CD4-positive, alpha-beta T cell treated with Interleukin-12 subunit alpha and Interleukin-12 subunit beta, for 1 hour (primary cell): ENCODE measurements around the gene KLF15.

ENCODE experiments used
- DNase-seq: peaks from one replicate; pipeline ENCODE4 v3.0.0-alpha.2; 2020

The KLF15 gene

DNA sequence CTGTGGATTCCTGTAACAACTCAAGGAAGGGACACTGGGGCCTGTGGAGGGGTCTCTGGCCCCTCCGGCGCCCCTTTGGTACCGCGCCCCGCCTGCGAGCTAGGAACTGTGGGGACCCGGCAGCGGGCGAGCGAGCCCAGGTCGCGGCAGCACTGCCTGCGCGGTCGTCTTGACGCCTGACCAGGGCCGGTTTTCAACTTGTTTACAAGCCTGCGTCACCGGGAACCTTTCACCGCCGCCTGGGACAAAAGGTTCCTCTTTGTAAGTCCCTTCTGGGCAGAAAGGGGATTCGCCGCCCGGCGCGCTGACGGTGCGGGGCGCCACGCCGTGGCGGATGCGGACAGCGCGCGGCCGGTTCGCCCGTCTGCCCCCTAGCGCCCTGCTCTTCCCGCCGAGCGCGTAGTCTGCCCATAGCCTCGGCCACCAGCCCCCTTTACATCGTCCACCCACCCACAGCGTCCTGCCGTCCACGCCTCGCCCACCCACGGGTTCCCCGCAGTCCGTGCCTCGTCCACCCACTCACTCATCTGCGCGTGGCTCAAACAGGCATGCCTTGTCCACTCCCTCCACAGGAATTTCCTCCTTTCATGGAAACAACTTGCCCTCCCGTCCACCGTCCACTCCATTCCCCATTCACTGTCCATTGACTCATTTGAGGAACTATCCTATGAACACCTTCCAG, 32.0 kb upstream of the KLF15 start:
- peak; percentile 30 for DNase-seq

DNA sequence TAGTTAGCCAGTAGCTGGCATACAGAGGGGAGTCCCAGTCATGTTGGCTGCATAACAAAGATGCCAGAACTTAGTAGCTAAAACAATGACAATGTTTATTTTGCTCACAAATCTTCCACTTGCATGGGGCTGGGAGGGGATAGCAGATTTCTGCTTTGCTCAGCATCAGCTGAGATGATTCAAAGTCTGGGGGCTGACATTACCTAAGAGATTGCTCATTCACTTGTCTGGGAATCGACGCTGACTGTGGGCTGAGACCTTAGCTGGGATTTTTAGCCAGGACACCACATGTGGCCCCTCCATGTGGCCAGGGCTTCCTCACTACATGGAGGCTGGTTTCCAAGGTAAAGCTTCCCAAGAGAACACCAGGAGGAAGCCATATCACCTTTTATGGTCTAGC, 24.8 kb upstream of the KLF15 start:
- no peak for DNase-seq

DNA sequence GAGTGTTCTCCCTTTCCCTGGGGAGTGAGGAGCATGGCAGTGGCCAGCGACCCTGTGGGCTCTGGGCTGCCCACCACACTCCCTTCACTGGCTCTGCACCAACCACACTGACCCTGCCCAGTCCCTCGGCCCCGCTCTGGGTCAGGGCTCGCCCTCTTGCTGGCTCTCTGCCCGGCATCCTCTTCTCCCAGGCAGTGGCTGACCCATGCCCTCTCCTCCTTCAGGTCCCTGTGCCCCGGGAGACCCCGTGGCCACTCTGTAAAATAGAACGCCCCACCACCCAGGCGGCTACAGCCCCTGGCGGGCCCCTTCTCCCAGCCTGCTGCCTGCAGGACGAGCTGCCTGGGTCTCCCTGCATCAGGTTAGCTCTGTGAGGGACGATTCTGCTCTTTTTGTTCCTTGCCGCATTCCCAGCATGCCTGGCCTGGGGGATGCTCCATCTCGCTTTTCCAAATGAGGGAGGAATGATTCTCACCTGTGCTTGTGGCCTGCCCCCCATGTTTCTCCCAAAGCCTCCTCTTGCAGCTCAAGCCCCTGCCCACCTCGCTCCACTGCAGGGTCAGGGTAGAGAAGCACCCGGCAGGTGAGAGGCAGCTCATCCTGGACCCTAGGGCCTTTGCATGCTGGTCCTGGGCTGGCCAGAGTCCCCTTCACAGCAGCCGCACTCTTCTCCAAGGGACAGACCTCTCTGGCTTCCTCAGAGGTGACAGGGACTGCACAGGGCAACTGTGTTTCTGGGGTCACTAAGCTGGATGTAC, 23.0 kb upstream of the KLF15 start:
- no peak for DNase-seq

DNA sequence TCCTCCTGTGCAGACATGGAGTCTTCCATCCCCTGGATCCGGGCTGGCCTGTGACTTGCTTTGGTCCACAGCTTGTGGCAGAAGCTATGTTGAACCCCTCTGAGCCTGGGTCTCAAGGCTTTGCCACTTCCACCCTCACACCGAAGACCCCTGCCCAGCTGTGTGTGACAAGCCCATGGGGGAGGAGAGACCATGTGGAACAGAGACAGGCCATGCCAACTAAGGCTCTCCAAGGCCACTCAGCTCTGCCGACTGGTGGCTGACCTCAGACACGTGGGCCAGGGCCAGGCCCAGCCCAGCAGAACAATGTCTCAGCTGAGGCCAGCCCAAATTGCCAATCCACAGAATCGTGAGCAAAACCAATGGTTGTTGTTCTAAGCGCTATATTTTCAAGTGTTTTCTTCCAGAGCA, 21.1 kb upstream of the KLF15 start:
- no peak for DNase-seq

DNA sequence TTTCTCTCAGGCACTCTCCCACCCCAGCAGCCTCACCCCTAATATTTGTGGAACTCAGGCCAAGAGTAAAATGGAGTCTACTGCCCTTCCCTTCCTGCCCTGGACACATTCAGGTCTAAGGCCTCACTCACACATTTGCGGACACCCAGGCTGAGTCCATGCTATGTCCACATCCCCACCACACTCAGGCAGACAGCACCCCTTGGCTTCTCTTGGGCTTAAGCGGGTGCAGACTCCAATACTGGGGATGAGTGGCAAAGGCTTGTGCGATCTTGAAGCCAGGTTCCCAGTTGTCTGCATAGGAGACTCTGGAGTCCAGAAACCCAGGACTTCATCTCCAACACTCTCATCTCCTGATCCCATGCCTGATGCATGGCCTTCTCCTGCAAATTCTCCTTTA, 20.0 kb upstream of the KLF15 start:
- DNase-seq, result no peak

DNA sequence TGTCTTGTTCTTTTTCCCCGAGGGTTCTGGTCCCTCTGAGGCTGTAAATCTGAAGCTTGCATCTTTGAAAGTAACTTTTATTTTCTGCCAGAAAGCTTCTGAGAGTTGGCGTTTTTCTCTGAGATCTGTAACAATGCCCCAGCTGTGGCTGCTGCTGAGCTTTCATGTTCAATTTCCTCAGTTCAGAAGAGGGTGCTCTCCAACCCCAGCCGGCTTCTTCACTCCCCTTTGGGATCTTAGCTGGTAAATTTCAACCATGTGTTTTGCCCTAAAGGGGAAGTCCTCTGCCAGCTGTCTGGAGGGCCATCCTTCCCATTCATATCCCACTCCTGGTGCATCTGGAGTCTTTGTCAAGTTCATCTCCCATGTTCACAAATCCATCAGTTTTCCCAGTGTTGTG, 19.2 kb upstream of the KLF15 start:
- DNase-seq, result no peak

DNA sequence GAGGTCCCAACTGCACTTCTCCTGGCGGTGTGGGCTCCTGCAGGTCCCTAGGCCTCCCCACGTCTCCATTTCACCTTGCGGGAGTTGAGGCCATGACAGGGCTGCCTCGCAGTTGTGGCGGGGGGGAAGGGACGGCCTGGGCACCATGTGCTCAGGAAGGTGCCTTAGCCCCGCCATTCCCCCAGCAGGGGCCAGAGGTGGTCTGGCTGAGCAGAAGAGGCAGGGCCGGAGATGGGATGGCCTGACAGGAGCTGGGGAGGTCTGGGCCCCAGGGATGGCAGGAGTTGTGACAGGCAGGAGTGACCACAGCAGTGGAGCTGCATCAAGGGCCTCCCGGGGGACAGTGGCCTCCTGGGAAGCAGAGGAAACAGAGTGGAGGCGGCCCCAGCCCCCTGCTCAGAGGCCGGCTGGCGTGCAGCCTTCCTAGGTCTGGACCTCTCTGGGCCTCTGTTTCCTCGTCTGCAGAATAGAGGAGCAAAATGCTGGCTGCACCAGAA, 18.7 kb upstream of the KLF15 start:
- DNase-seq, result no peak

DNA sequence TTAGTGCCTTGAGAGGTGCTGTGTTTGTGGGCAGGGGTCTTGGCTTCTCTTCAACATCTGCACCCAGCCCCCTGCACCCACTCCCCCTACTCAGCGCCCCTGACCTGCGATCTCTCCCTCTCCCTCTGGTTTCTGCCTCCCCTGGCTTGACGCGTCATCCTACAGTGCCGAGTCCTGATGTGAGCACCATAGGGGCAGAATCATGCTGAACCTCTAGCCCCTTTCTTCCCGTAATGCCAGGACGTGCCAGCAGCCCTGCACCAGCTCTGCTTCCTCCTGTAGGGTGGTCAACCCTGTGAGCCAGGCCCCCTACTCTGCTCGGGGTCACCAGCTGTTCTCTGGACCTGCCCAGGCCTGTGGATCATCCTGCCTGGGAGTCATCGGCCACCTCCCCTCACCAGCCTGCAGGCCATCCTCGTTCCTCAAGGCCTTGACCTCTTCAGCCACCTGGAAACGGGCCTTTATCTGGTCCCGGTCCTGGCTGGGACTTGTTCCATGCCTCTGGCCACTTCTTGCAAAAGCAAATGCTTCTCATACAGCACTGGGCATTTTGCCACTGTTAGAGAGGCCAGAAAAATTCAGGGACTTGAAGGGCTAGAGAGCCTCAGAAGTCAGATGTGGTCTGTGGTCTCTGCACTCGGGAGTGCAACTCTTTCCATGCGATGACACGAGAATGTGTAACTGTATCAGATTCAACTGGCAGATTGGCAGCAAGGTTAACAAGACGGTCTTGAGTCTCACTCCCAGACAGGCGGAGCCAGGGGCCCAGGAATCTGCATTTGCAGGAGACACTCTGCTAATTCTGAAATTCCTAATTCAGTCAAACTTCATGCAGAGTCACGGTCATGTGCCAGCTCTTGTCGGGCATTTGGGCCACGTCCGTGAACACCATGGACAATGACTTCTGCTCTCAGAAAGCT, 16.7 kb upstream of the KLF15 start:
- no peak for DNase-seq

DNA sequence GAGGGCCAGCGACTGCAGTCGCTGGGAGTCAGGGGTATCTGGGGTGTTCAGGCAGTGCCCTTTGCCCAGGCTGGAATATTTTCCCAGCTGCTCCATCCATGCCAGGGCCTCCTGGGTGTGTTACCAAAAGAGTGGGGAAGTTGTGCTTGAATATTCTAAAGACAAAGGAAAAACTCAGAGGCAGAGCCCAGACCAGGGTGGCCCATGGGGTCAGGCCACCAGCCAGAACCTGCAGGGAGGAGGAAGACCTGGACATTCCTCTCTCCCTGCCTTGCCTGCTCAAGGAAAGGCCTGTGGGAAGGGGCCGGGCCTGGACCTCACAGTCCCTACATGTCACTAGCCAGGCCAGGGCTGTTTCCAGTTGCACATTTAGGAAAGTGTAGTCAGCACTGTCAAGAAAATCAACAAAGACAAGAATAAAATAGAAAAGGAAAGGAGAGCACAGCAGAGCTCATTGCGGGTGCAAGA, 16.0 kb upstream of the KLF15 start:
- no peak for DNase-seq

DNA sequence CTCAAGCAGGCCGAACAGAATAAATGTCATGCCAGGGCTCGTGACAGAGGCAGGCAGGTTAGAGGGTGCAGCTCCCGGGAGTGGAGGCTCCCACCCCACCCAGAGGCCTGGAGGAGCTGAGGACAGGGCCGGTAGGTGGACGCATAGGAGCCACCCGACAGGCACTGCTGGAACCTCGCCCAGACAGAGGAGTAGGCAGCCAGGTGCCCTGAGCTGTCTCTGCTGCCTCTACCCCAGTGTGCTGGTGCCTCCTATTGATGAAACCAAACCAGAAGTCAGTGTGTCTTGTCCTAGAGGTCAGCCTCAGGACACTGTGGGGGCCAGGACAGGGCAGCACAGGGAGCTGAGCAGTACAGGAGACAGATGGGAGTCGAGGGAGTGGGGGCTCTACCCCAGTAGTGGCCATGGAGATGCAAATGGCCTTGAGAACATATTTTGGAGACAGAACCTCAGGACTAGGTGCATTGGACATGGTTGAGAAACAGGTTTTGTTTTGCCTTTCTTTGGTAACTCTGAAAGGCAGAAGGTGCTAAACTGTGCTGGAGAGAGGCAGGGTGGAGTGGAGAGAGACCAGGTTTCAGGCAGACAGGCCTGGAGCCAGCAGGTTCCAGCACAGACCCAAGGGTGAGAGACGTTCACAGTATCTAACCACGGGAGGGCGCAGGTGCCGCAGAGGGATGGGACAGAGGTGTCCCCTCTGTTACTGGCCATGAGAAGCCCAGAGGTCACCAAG, 15.4 kb upstream of the KLF15 start:
- no peak for DNase-seq

DNA sequence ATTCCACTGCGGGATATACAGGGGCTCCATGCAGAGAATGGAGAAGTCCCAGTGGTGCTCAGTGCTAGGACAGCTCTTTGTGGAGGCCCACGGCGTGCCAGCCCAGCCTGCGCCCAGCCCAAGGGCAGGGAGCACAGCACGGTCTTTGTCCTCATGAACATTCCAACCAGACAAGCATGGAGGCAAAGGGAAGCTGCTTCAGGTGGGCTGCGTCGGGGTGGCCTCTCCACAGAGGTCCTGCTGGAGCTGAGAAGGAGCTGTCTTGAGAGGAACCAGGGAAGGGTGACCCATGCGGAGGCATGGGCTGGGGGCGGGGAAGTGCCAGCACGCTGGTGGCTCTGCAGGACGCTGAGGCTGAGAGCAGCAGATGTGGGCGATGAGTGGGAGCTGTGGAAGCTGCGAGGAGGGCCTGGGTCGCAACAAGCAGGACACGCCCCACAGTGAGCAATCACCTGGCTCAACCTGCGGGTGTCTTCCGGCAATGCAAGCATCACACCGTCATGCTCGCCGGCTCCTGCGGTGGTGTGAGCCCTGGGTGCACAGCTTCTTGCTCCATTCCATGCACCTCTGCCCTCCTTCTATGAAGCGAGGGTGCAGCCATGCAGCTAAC, 14.0 kb upstream of the KLF15 start:
- DNase-seq, result no peak

DNA sequence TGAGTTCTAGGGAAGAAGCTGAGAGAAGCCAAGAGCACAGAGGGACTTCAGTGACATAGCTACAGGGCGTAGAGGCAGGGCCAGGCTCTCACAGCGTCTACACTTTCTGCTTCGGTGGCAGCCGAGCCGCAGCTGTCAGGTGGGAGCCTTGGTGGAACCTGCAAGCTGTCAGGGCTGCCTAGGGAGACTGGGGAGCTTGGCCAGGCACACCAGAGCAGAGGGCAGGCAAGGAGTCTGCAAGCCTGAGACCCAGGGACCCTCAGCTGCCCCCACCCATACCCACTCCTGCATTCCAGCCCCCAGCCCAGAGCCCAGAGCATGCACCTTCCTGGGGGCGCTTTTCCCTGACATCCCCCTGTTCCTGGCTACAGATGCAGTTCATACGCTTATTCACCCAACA, 13.4 kb upstream of the KLF15 start:
- no peak for DNase-seq

DNA sequence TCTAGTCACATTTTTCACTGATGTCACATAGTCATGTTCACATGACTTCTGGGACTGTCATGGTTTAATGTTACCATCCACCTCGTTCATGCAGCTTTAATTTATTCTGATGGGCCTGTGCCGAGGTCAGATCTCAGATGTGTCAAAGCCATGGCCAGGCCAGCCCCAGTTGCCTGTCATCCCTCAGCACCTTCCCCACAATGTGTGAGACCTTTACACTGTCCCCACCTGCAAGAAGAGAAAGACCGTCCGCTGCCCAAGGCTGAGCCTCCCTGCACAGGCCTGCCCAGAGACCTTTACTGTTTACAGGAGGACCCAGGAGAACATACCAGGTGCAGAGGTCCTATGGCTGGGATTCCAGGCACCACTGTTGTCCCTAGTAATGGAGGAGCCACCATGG, 12.8 kb upstream of the KLF15 start:
- DNase-seq, result no peak

DNA sequence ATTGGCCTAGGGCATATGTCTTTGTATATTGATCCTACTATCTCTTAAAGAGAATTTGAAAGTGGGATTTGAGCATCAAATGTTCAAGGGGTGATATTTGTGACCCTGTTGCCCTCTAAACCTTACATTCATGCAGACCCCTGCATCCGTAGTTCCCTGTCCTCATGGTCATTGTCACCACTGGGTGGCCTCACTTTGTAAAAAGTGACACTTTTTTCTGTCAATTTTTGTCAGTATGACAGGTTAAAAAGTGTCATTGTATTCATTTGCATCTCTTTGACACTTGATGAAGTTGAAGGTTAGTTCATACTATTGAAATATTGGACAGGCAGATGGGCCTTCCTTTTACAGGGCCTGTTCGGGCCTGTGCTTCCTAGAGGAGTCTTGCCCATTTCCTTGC, 12.3 kb upstream of the KLF15 start:
- no peak for DNase-seq

DNA sequence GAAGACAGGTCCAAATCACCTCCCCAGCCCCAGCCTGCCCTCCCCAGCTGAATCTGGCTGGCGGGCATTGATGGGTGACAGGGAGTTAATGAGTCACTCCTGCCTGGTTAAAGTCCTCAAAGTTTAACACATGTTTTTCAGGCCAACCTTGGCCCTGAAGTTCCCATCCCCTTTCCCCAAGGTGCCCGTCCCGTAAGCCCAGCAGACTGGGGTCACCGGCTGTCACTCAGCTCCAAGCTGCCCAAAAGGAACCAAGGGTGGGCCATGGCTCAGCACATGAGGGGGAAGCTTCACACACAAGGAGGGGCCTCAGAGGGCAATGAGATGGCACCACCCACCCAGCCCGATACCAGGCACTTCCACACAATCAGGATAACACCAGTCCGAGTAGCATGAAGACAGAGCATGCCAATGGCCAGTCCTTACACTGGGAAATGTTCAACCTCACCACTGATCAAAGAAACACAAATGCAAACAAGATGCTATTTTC, 10.2 kb upstream of the KLF15 start:
- DNase-seq, result no peak

DNA sequence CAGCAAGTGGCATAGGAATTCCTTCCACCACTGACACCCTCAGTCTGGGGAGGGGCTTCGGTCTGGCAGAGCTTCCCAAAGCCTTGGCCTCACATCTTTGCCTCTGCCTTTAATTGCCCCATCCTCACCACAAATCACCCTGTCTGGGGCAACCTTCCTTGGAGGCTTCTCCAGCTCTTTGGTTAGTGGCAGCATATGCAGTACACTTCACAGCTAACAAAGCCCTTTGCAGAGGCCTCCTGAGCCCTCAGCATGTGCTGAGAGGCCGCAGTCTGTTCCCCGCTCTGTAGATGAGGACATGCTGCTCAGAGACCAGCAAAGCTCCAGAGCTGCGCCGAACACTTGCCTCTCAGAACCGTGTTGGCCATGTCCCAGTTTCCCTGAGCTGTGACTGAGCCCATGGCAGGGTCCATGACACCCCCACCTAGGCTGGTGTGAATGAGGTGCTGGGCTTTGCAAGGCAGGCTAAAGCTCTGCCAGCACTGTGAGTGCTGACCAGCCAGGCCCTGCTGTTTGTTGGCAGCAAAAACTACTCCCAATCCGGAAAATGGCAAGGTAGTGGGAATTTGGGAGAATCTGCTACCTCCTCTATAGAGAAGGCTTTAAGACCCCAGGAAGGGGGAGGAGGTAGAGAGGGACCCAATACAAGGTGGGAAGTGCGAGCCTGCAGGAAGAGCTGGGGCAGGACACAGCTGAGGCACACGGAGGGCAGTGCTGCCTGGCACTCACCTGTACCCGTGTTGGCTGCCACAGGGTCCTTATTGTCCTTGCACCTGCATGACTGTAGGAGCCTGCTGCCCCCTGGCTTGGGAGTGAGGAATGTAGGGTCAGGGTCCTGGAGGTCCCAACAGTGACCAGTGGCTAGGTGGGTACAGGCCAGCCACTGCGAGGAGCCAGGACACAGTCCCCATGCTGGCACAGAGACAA, 8.4 kb upstream of the KLF15 start:
- no peak for DNase-seq

DNA sequence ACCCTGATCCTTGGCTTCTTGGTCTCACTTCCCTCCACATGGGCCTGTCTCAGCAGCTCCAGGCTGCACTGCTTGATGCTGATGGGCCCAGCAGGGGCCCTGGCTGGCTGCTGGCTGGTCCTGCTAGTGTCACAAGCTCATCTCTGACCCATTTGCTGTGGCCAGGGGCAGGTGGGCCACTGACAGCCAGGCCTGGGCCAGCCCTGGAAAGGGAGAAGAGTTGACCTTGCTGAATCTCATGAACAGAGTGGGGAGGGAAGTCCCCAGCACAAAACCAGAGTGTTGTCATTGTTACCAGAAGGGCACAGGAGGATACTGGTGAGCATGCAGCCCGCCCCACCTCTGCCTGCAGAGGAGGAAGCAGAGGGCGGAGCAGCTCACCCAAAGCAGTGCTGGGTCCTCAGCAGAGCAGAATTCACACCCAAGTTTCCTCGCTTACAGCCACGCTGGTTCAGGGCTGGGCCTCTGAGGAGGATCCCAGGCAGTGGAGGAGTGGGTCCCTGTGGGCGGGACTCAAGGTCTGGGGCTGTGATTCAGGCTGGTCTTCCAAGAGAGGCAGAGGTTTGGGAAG, 7.6 kb upstream of the KLF15 start:
- no peak for DNase-seq

DNA sequence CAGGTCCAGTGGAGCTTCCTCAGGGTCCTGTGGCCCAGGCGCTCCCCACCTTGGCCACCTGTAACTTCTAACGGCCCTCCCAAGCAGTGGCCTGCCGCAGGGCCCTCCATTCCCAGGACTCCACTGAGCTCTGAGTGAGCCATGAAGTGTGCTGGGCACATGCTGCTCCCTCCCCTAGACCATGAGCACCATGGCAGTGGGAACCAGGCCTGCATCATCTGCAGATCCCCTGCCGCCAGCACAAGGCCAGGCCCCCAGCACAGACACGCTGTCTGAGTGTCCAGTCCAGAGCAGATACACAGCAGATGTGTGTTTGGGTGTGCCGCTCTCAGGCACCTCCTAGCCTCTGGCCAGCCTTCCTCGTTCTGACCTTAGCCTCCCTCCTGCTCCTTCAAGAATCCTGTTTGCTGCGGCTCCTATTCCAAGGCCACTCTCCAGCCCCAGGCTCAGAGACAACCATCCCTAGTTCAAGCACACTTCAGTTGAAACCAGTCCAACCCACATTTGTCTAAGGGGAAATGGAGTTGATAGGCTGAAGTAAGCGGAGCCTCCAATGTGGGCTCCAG, 7.0 kb upstream of the KLF15 start:
- no peak for DNase-seq

DNA sequence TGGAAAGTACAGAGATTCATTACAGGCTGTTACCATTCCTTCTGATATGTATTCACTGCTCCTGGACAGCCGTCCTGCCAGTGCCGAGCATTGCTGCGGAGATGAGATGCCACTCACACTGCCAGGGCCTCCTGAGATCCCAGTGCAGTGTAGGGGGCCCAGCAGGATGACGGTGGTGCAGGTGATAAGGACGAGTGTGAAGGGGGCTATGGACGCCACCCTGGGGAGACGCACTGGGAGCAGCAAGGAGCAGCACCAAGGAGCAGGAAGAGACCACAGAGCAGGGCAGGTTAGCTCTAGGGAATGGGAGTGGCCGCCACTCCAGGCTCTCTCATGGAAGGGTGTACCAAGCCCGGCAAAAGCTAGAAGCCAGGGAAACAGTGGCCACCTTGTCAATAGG, 4.0 kb upstream of the KLF15 start:
- no peak for DNase-seq

DNA sequence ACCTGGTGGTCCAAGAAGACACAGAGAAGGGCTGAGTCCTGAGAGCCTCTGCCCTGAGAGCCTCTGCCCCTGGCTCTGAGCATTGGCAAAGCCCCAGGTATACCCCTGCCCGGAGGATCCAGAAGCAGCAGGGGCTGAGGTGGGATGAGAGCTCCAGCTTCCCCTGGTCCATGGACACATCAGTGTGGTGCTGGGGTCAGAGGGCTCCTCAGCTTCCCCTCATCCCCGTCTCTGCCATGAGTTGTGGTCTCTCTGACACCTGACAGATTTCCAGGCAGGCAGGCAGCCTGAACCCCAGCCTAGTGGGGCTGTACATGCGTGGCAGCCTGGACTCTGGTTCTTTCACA, 3.5 kb upstream of the KLF15 start:
- no peak for DNase-seq
